Neural cell (in vitro differentiated cells): ENCODE measurements around the gene SFXN1.

ENCODE experiments used
- EP300 ChIP-seq: fragments of 450-650 bp; conservative IDR thresholded peaks from 2 replicates; pipeline ENCODE4 v1.6.1; 2014; ENCODE audit warnings: antibody characterized with exemption, mild to moderate bottlenecking, moderate library complexity; ENCODE audit not compliant: poor library complexity, severe bottlenecking
- MXI1 ChIP-seq: fragments of 450-650 bp; conservative IDR thresholded peaks from 2 replicates; pipeline ENCODE4 v1.6.1; 2014; ENCODE audit warnings: antibody characterized with exemption, mild to moderate bottlenecking; ENCODE audit not compliant: poor library complexity, severe bottlenecking

DNA sequence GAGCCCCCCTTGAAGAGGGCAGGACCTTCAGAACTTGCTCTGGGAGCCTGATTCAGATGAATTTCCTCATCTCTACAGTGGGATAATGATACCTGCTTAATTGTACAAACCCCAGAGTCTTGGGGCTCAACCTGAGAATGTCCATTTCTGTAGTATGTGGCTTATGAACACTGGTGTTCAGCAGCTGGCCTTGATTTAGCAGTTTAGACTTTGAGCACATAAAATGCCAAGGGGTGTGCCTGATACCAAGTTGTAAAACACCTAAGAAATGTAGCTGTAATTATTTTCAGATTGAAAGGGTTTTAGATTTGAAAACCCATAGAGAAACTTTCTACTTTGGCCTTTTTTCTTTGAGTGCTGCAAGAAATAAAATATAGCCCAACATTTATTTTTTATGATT lies 44.9 kb downstream of the SFXN1 start:
- TF ChIP-seq MXI1 = no peak
- no peak for TF ChIP-seq EP300
